C4-2B (cell line): Measurements from ENCODE around the gene EYA4.

Source experiments
- H3K27ac ChIP-seq: fragments of 450-650 bp; 2 replicates; pipeline ENCODE4 v1.5.1; 2017
- CTCF ChIP-seq: fragments of 450-650 bp; conservative IDR thresholded peaks from 2 replicates; pipeline ENCODE4 v1.5.1; 2017; ENCODE audit warnings: mild to moderate bottlenecking
- ZFX ChIP-seq: fragments of 450-650 bp; IDR thresholded peaks from 2 replicates; pipeline ENCODE4 v1.6.1; 2017

Gene EYA4

GRCh38 chr6:133407320-133408100 is 166.4 kb downstream of the EYA4 start:
- H3K27ac ChIP-seq: no peak overlapping the region
- TF ChIP-seq ZFX: no peak
- no peak for TF ChIP-seq CTCF

- TF ChIP-seq CTCF: no peak
- TF ChIP-seq ZFX: no peak
- no peak overlapping the region for H3K27ac ChIP-seq
Observed at GRCh38 chr6:133408132-133408531, 167.0 kb downstream of the EYA4 start.

GRCh38 chr6:133408543-133408942 is 167.4 kb downstream of the EYA4 start:
- no peak overlapping the region for H3K27ac ChIP-seq
- TF ChIP-seq ZFX: no peak
- TF ChIP-seq CTCF: no peak

GRCh38 chr6:133410638-133411435 is 169.7 kb downstream of the EYA4 start:
- TF ChIP-seq ZFX: no peak
- no peak for TF ChIP-seq CTCF
- H3K27ac ChIP-seq: no peak overlapping the region

- TF ChIP-seq ZFX: no peak
Observed at GRCh38 chr6:133411757-133412156, 170.6 kb downstream of the EYA4 start.

GRCh38 chr6:133415262-133415661 is 174.1 kb downstream of the EYA4 start:
- no peak for TF ChIP-seq CTCF

More at GRCh38 chr6:133411757-133412156, 170.6 kb downstream of the EYA4 start:
- H3K27ac ChIP-seq: no peak overlapping the region

GRCh38 chr6:133418108-133418507 is 177.0 kb downstream of the EYA4 start:
- no peak overlapping the region for H3K27ac ChIP-seq
- TF ChIP-seq ZFX: no peak
- TF ChIP-seq CTCF: no peak

More at GRCh38 chr6:133415262-133415661, 174.1 kb downstream of the EYA4 start:
- H3K27ac ChIP-seq: no peak overlapping the region
